Activated CD8-positive, alpha-beta memory T cell treated with anti-CD3 and anti-CD28 coated beads, Interleukin-2, amount 50 U/mL, for 1 hour (primary cell): ENCODE results near the gene TAF6L.
"Not testable (repeated sequence)": the region's sequence is repeated elsewhere in the genome, so short reads cannot be mapped to it uniquely, and the experiment has no call there.

ENCODE experiments used
- DNase-seq: peaks from one replicate; pipeline ENCODE4 v3.0.0-alpha.2; 2020; ENCODE audit errors: extremely low read depth

The TAF6L gene

GRCh38 chr11:62805961-62806441, 34.8 kb downstream of the TAF6L start:
- no peak for DNase-seq

- no peak for DNase-seq
Observed at GRCh38 chr11:62806611-62807121, 35.5 kb downstream of the TAF6L start.

GRCh38 chr11:62810748-62811147, 39.6 kb downstream of the TAF6L start:
- no peak for DNase-seq

GRCh38 chr11:62811659-62812058, 40.5 kb downstream of the TAF6L start:
- no peak for DNase-seq

GRCh38 chr11:62816557-62816956, 45.4 kb downstream of the TAF6L start:
- no peak for DNase-seq

GRCh38 chr11:62817129-62817528, 45.9 kb downstream of the TAF6L start:
- no peak for DNase-seq

GRCh38 chr11:62823677-62824076, 52.5 kb downstream of the TAF6L start:
- DNase-seq, result no peak

- DNase-seq, result not testable (repeated sequence)
Observed at GRCh38 chr11:62828130-62828529, 56.9 kb downstream of the TAF6L start.

GRCh38 chr11:62830904-62831519, 59.8 kb downstream of the TAF6L start:
- no peak for DNase-seq

- DNase-seq, result peak; percentile 96
Observed at GRCh38 chr11:62831520-62832335, 60.5 kb downstream of the TAF6L start, which contains the start of gene STX5. TSS of gene STX5 (minus strand) at chr11:62832051. CDS start at chr11:62831243, 808 bp downstream.

- DNase-seq, result no peak
Observed at GRCh38 chr11:62832336-62833234, 61.4 kb downstream of the TAF6L start, which contains the start of gene TEX54. TSS of gene TEX54 (minus strand) at chr11:62832841.

GRCh38 chr11:62835336-62835735, 64.1 kb downstream of the TAF6L start:
- DNase-seq, result no peak
